HEK293 (cell line): ENCODE data around the gene COQ7.

Experiments used
- CTCF ChIP-seq: fragments of 450-650 bp; formaldehyde crosslinking; IDR thresholded peaks from 2 replicates; pipeline ENCODE4 v1.5.1; 2016; ENCODE audit warnings: missing biosample characterization, missing genetic modification characterization
- ZNF449 ChIP-seq: fragments of 450-650 bp; formaldehyde crosslinking; IDR thresholded peaks from 2 replicates; pipeline ENCODE4 v1.5.1; 2017; ENCODE audit warnings: missing biosample characterization, mild to moderate bottlenecking, missing genetic modification characterization, moderate library complexity
- ZNF558 ChIP-seq: fragments of 450-650 bp; formaldehyde crosslinking; IDR thresholded peaks from 2 replicates; pipeline ENCODE4 v1.5.1; 2016; ENCODE audit warnings: missing biosample characterization, missing genetic modification characterization
- TF ChIP-seq, protein P1 (sequence below): fragments of 450-650 bp; formaldehyde crosslinking; optimal IDR thresholded peaks from 2 replicates; pipeline ENCODE3; 2016; ENCODE audit warnings: missing biosample characterization, mild to moderate bottlenecking, missing genetic modification characterization

GRCh38 chr16:19112099-19112407 lies 44.6 kb downstream of the COQ7 start:
- TF ChIP-seq CTCF (no peak), ZNF558 (tag by site-specific recombination) (no peak), ZNF449 (tag by site-specific recombination) (no peak)
- TF ChIP-seq, protein P1, sequence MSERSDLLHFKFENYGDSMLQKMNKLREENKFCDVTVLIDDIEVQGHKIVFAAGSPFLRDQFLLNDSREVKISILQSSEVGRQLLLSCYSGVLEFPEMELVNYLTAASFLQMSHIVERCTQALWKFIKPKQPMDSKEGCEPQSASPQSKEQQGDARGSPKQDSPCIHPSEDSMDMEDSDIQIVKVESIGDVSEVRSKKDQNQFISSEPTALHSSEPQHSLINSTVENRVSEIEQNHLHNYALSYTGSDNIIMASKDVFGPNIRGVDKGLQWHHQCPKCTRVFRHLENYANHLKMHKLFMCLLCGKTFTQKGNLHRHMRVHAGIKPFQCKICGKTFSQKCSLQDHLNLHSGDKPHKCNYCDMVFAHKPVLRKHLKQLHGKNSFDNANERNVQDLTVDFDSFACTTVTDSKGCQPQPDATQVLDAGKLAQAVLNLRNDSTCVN (tag by site-specific recombination) = no peak
